ENCODE results near the gene LACRT.
A peak's percentile ranks its signal among the peaks of the same experiment; 100 is the strongest.

Gene LACRT

DNA sequence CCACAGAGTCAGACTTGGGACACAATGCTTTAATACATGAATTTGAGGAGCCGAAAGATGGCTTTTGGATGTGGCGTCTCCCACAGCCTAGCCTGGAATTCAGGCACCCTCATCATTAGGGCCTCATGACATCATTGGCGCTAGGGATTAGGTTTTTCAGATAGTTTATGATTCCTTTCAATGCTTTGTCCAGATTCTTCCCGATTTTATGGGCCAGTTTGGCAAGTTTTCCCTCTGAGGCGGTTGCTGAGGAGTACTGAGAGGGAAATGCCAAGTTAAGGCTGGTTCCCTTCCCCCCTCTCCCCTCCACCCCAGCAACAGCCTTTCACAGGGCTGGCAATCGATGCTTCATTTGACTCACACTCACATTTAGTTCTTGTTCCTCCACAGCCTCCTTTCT is 26.5 kb downstream of the LACRT start:
- TF ChIP-seq CTCF (conservative IDR thresholded peaks at IDR 0.05) (no peak), ZFX (IDR thresholded peaks at IDR 0.05) (no peak)
- H3K27ac ChIP-seq = no peak overlapping the region

DNA sequence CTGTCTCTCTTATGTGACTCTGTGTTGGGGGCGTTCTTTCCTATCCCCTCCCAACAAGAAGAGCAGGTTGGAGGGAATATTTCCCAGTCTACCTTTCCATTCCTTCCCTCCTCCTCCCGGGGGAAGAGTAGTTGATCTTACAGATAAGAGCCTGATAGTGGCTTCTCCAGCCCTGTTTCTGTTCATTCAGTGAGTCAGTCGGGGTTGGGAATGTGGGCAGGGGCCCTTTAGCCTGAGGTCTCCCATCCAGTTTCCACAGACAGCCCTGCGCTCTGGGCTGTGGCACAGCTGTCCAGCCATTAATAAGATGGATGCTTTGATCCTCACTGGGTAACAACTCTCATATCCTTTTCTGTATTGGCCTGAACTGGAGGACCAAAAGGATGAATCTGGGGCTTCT is 28.1 kb downstream of the LACRT start:
- no peak for TF ChIP-seq ZFX (IDR thresholded peaks at IDR 0.05)
- TF ChIP-seq CTCF (conservative IDR thresholded peaks at IDR 0.05) = no peak

GRCh38 chr12:54605138-54605970 is 29.3 kb downstream of the LACRT start:
- no peak overlapping the region for H3K27ac ChIP-seq
- TF ChIP-seq ZFX (IDR thresholded peaks at IDR 0.05) (no peak), CTCF (conservative IDR thresholded peaks at IDR 0.05) (no peak)

More for the DNA sequence above, 28.1 kb downstream of the LACRT start:
- no peak overlapping the region for H3K27ac ChIP-seq

- H3K27ac ChIP-seq = no peak overlapping the region
- no peak for TF ChIP-seq ZFX (IDR thresholded peaks at IDR 0.05)
- TF ChIP-seq CTCF (conservative IDR thresholded peaks at IDR 0.05) = no peak
Observed at GRCh38 chr12:54604436-54604835, 30.3 kb downstream of the LACRT start.

- TF ChIP-seq ZFX (IDR thresholded peaks at IDR 0.05) = no peak
- no peak for TF ChIP-seq CTCF (conservative IDR thresholded peaks at IDR 0.05)
- H3K27ac ChIP-seq = no peak overlapping the region
Observed at GRCh38 chr12:54603872-54604271, 30.8 kb downstream of the LACRT start.

- H3K27ac ChIP-seq = no peak overlapping the region
- TF ChIP-seq ZFX (IDR thresholded peaks at IDR 0.05) (no peak), CTCF (conservative IDR thresholded peaks at IDR 0.05) (peak; percentile 98)
Observed at GRCh38 chr12:54603173-54603814, 31.4 kb downstream of the LACRT start.

- H3K27ac ChIP-seq = no peak overlapping the region
- TF ChIP-seq ZFX (IDR thresholded peaks at IDR 0.05) (no peak), CTCF (conservative IDR thresholded peaks at IDR 0.05) (no peak)
Observed at GRCh38 chr12:54602661-54603060, 32.0 kb downstream of the LACRT start.

All from C4-2B (cell line).